Ishikawa (cell line): ENCODE data around the gene STRN3.

Experiments used
- EP300 ChIP-seq: IDR thresholded peaks from 2 replicates; pipeline ENCODE4 v1.6.1; 2012; ENCODE audit warnings: borderline replicate concordance
- FOXM1 ChIP-seq: IDR thresholded peaks from 2 replicates; pipeline ENCODE4 v1.6.1; 2012; ENCODE audit warnings: low read depth, borderline replicate concordance
- MAX ChIP-seq: IDR thresholded peaks from 2 replicates; pipeline ENCODE4 v1.6.1; 2012
- RAD21 ChIP-seq: IDR thresholded peaks from 2 replicates; pipeline ENCODE4 v1.6.1; 2012; ENCODE audit warnings: low read depth
- TAF1 ChIP-seq: IDR thresholded peaks from 2 replicates; pipeline ENCODE4 v1.6.1; 2012; ENCODE audit warnings: low read depth, mild to moderate bottlenecking
- YY1 ChIP-seq: IDR thresholded peaks from 2 replicates; pipeline ENCODE4 v1.6.1; 2012; ENCODE audit warnings: low read depth
- TF ChIP-seq, protein P1 (sequence below): IDR thresholded peaks from 2 replicates; pipeline ENCODE4 v1.6.1; 2012

GRCh38 chr14:30982533-30982932, 43.6 kb downstream of the STRN3 start:
- TF ChIP-seq, protein P1, sequence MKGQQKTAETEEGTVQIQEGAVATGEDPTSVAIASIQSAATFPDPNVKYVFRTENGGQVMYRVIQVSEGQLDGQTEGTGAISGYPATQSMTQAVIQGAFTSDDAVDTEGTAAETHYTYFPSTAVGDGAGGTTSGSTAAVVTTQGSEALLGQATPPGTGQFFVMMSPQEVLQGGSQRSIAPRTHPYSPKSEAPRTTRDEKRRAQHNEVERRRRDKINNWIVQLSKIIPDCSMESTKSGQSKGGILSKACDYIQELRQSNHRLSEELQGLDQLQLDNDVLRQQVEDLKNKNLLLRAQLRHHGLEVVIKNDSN, result no peak
- TF ChIP-seq YY1 (no peak), TAF1 (no peak), FOXM1 (no peak), RAD21 (no peak), MAX (no peak), EP300 (no peak)
